Naive thymus-derived CD4-positive, alpha-beta T cell (primary cell): ENCODE measurements around the gene JUND. TPM values are rescaled to one million over a fixed set of nuclear protein-coding genes. Genes with fewer than 3 reads are reported as not detected.

Experiments used
- ATAC-seq: fragments of 150-1000 bp; cut with Tn5 transposase; 2 replicates; pipeline ENCODE4 v1.10.0; 2021; ENCODE audit warnings: mild to moderate bottlenecking, moderate library complexity
- CTCF ChIA-PET: fragments of 350-600 bp; sonication (Branson Sonifier 250); formaldehyde crosslinking; loops from one replicate; lab custom pipeline; 2021; ENCODE audit warnings: antibody characterized with exemption; lab: Charles Lee
- POLR2A ChIA-PET: fragments of 350-600 bp; sonication (Branson Sonifier 250); formaldehyde crosslinking; loops from one replicate; lab custom pipeline; 2021; ENCODE audit warnings: antibody characterized with exemption, inconsistent platforms; lab: Charles Lee
- DNase-seq, 9 donors: peaks; one replicate each; pipeline versions ENCODE4 v3.0.0 to v3.0.0-alpha.2; 2020 to 2022; ENCODE audit warnings: mixed read lengths in 1 of 9
- H3K27ac ChIP-seq: one replicate; pipeline ENCODE4 v1.7.0; 2013; ENCODE audit warnings: mild to moderate bottlenecking, low read depth, low read length, moderate library complexity
- H3K27me3 ChIP-seq, 2 donors: one replicate each; pipeline ENCODE4 v1.7.0; 2013; ENCODE audit warnings: low read length in 2 of 2, mild to moderate bottlenecking in 2 of 2, moderate library complexity in 2 of 2; ENCODE audit not compliant: control insufficient read depth in 2 of 2, insufficient read depth in 2 of 2
- H3K36me3 ChIP-seq, 3 experiments: 1 replicate in 2 of 3; 2 replicates in 1 of 3; pipeline ENCODE4 v1.7.0; 2013; ENCODE audit warnings: low read length in 3 of 3, mild to moderate bottlenecking in 3 of 3, moderate library complexity in 1 of 3; ENCODE audit not compliant: insufficient read depth in 3 of 3, control insufficient read depth in 2 of 3
- H3K4me1 ChIP-seq, 2 donors: one replicate each; pipeline ENCODE4 v1.7.0; 2013; ENCODE audit warnings: low read length in 2 of 2, mild to moderate bottlenecking in 2 of 2, moderate library complexity in 1 of 2; ENCODE audit not compliant: control insufficient read depth in 2 of 2, insufficient read depth in 2 of 2
- H3K4me3 ChIP-seq: 2 replicates; pipeline ENCODE4 v1.7.0; 2013; ENCODE audit warnings: mild to moderate bottlenecking, low read length
- H3K9me3 ChIP-seq, 3 experiments: 1 replicate in 2 of 3; 2 replicates in 1 of 3; pipeline ENCODE4 v1.7.0; 2013; ENCODE audit warnings: low read length in 3 of 3; ENCODE audit not compliant: control insufficient read depth in 2 of 3
- H3K27ac Mint-ChIP-seq, 9 donors: one replicate each; pipeline ENCODE4 v1.8.0; 2020 to 2022; ENCODE audit warnings: mixed read lengths in 9 of 9, mild to moderate bottlenecking in 8 of 9, moderate library complexity in 5 of 9, inconsistent platforms in 2 of 9
- H3K27me3 Mint-ChIP-seq, 5 donors: one replicate each; pipeline ENCODE4 v1.8.0; 2021 to 2022; ENCODE audit warnings: mixed read lengths in 5 of 5, mild to moderate bottlenecking in 1 of 5
- H3K36me3 Mint-ChIP-seq, 5 donors: one replicate each; pipeline ENCODE4 v1.8.0; 2020 to 2022; ENCODE audit warnings: mixed read lengths in 5 of 5, mild to moderate bottlenecking in 3 of 5, inconsistent platforms in 1 of 5
- H3K4me1 Mint-ChIP-seq, 7 donors: one replicate each; pipeline ENCODE4 v1.8.0; 2020 to 2022; ENCODE audit warnings: mixed read lengths in 7 of 7, mild to moderate bottlenecking in 3 of 7, inconsistent platforms in 1 of 7
- H3K4me3 Mint-ChIP-seq, 10 donors: one replicate each; pipeline ENCODE4 v1.8.0; 2020 to 2022; ENCODE audit warnings: mild to moderate bottlenecking in 10 of 10, mixed read lengths in 10 of 10, moderate library complexity in 6 of 10, inconsistent platforms in 2 of 10
- H3K9me3 Mint-ChIP-seq, 11 donors: one replicate each; pipeline ENCODE4 v1.8.0; 2020 to 2022; ENCODE audit warnings: mixed read lengths in 11 of 11, mild to moderate bottlenecking in 4 of 11, inconsistent platforms in 1 of 11, moderate library complexity in 1 of 11
- intact Hi-C, 2 donors: fragments of 100-400 bp; cut with micrococcal nuclease; formaldehyde crosslinking; loops; one replicate each; pipeline ENCODE4 v1.15.1; 2023
- polyA plus RNA-seq, 2 donors: library from polyadenylated mRNA; unstranded; fragments of 300-500 nt; fragmentation: Illumina TruSeq; gene quantifications; one replicate each; pipeline ENCODE4 v1.2.3, GENCODE V29; 2021
- total RNA-seq, 6 experiments: library from RNA in 5 of 6; stranded (reverse) in 5 of 6; gene quantifications; 1 replicate in 5 of 6; 2 replicates in 1 of 6; pipeline ENCODE4 v1.2.3 and lab custom pipeline; 2021 to 2026

The JUND gene
- total and polyA plus RNA-seq, 7 experiments from 2014 or later = 29.0 to 1,360 (median 234) TPM

- Histone ChIP-seq H3K36me3 (no peaks in the 10 kb centered on the region), H3K27me3 (no peaks in the 10 kb centered on the region), H3K4me1 (no peaks in the 10 kb centered on the region), H3K9me3 (no peaks in the 10 kb centered on the region), H3K4me3 (no peak overlapping the region), H3K27ac (no peak overlapping the region)
- Mint-ChIP-seq H3K27ac (no peak overlapping the region), H3K4me3 (no peak overlapping the region), H3K4me1 (peaks cover 0 to 7% (median 5%) of the 10 kb centered on the region in 7 donors), H3K27me3 (peaks cover 22 to 35% (median 34%) of the 10 kb centered on the region in 5 donors), H3K9me3 (no peaks in the 10 kb centered on the region), H3K36me3 (no peaks in the 10 kb centered on the region)
- CTCF ChIA-PET = interaction anchor here (0.8 to 7.4 kb wide), 10 partner anchors 8 to 191 kb away, joined by 3 to 95 read pairs (median 6); partner anchors contain the start of genes MPV17L2 and RAB3A
- intact Hi-C loops = no loop called here
- ATAC-seq (no peak), DNase-seq (no peak)
- POLR2A ChIA-PET = interaction anchor here (1.0 to 1.8 kb wide), 3 partner anchors 16 to 93 kb away, joined by 4 to 5 read pairs (median 5); partner anchors contain the start of gene RAB3A
Observed at GRCh38 chr19:18253130-18253529, 28.3 kb downstream of the JUND start.

GRCh38 chr19:18252370-18252717, 29.1 kb downstream of the JUND start:
- H3K9me3 ChIP-seq = no peaks in the 10 kb centered on the region
- Mint-ChIP-seq H3K27ac (no peak overlapping the region), H3K36me3 (no peaks in the 10 kb centered on the region), H3K4me3 (no peak overlapping the region), H3K27me3 (peaks cover 22 to 36% (median 34%) of the 10 kb centered on the region in 5 donors), H3K4me1 (peaks cover 0 to 7% (median 5%) of the 10 kb centered on the region in 7 donors), H3K9me3 (no peaks in the 10 kb centered on the region)
- no peaks in the 10 kb centered on the region for H3K27me3 ChIP-seq
- ChIA-PET POLR2A (interaction anchor here (1.0 to 1.8 kb wide), 4 partner anchors 17 to 392 kb away, joined by 3 to 6 read pairs (median 4); partner anchors contain the start of genes MPV17L2 and RPL18A), CTCF (interaction anchor here (0.6 to 7.4 kb wide), 22 partner anchors 9 to 747 kb away, joined by 3 to 95 read pairs (median 5); partner anchors contain the start of genes MPV17L2 and RAB3A)
- intact Hi-C loops = loop anchor here (1.0 kb wide), 6 partner anchors 48 to 314 kb away; partner anchors contain the start of gene RAB3A (in 1 of the 2)
- no peak overlapping the region for H3K27ac ChIP-seq
- no peaks in the 10 kb centered on the region for H3K36me3 ChIP-seq
- DNase-seq (no peak), ATAC-seq (no peak)
- H3K4me1 ChIP-seq = no peaks in the 10 kb centered on the region
- H3K4me3 ChIP-seq = no peak overlapping the region

GRCh38 chr19:18251587-18252369, 29.6 kb downstream of the JUND start:
- ATAC-seq (peak; percentile 90), DNase-seq (peak; percentile 65 to 87 (median 77))
- Histone ChIP-seq H3K4me1 (no peaks in the 10 kb centered on the region), H3K9me3 (no peaks in the 10 kb centered on the region), H3K4me3 (no peak overlapping the region), H3K27ac (no peak overlapping the region), H3K27me3 (no peaks in the 10 kb centered on the region), H3K36me3 (no peaks in the 10 kb centered on the region)
- intact Hi-C loops = loop anchor here (1.0 to 2.0 kb wide), 10 partner anchors 43 to 313 kb away; partner anchors contain the start of gene RAB3A (in 1 of the 2)
- ChIA-PET CTCF (interaction anchor here (0.5 to 7.4 kb wide), 25 partner anchors 9 to 747 kb away, joined by 3 to 95 read pairs (median 4); partner anchors contain the start of genes MPV17L2 and RAB3A), POLR2A (interaction anchor here (1.0 to 1.8 kb wide), 4 partner anchors 17 to 392 kb away, joined by 3 to 6 read pairs (median 4); partner anchors contain the start of genes MPV17L2 and RPL18A)
- peaks cover 0 to 7% (median 5%) of the 10 kb centered on the region in 7 donors for H3K4me1 Mint-ChIP-seq
- peak overlapping the region in 2 of 9 donors; percentile 2 to 62 for H3K27ac Mint-ChIP-seq
- H3K27me3 Mint-ChIP-seq = peaks cover 22 to 36% (median 34%) of the 10 kb centered on the region in 5 donors
- H3K9me3 Mint-ChIP-seq = no peaks in the 10 kb centered on the region
- no peak overlapping the region for H3K4me3 Mint-ChIP-seq
- H3K36me3 Mint-ChIP-seq = no peaks in the 10 kb centered on the region

- H3K9me3 Mint-ChIP-seq = no peaks in the 10 kb centered on the region
- DNase-seq (no peak), ATAC-seq (no peak)
- Histone ChIP-seq H3K27me3 (no peaks in the 10 kb centered on the region), H3K27ac (no peak overlapping the region), H3K4me1 (no peaks in the 10 kb centered on the region), H3K9me3 (no peaks in the 10 kb centered on the region), H3K36me3 (no peaks in the 10 kb centered on the region), H3K4me3 (no peak overlapping the region)
- H3K36me3 Mint-ChIP-seq = no peaks in the 10 kb centered on the region
- ChIA-PET CTCF (interaction anchor here (0.6 to 7.4 kb wide), 6 partner anchors 13 to 313 kb away, joined by 3 to 95 read pairs (median 4); partner anchors contain the start of genes MPV17L2 and RAB3A), POLR2A (interaction anchor here (1.0 to 1.6 kb wide), 3 partner anchors 27 to 88 kb away, joined by 4 to 5 read pairs (median 4); no protein-coding TSS in a partner anchor)
- H3K27me3 Mint-ChIP-seq = peaks cover 22 to 30% (median 29%) of the 10 kb centered on the region in 5 donors
- peaks cover 0 to 6% (median 4%) of the 10 kb centered on the region in 7 donors for H3K4me1 Mint-ChIP-seq
- intact Hi-C loops = loop anchor here in 1 of 2 donors (2.0 kb wide), 1 partner anchor 253 kb away; no protein-coding TSS in a partner anchor
- H3K27ac Mint-ChIP-seq = no peak overlapping the region
- no peak overlapping the region for H3K4me3 Mint-ChIP-seq
Observed at GRCh38 chr19:18249834-18250233, 31.6 kb downstream of the JUND start.

- no peaks in the 10 kb centered on the region for H3K27me3 ChIP-seq
- POLR2A ChIA-PET = no interaction called here
- no peaks in the 10 kb centered on the region for H3K9me3 Mint-ChIP-seq
- H3K27ac ChIP-seq = no peak overlapping the region
- H3K9me3 ChIP-seq = no peaks in the 10 kb centered on the region
- no peak for ATAC-seq
- peaks cover 0 to 1% (median 0%) of the 10 kb centered on the region in 7 donors for H3K4me1 Mint-ChIP-seq
- DNase-seq = no peak
- no peaks in the 10 kb centered on the region for H3K36me3 Mint-ChIP-seq
- intact Hi-C loops = no loop called here
- no peaks in the 10 kb centered on the region for H3K36me3 ChIP-seq
- no peak overlapping the region for H3K27ac Mint-ChIP-seq
- H3K4me3 Mint-ChIP-seq = no peak overlapping the region
- peaks cover 0 to 4% (median 0%) of the 10 kb centered on the region in 5 donors for H3K27me3 Mint-ChIP-seq
- no peak overlapping the region for H3K4me3 ChIP-seq
- CTCF ChIA-PET = interaction anchor here (1.2 kb wide), 1 partner anchor 165 kb away, joined by 6 read pairs; no protein-coding TSS in a partner anchor
- no peaks in the 10 kb centered on the region for H3K4me1 ChIP-seq
Observed at GRCh38 chr19:18245297-18245696, 36.1 kb downstream of the JUND start.

GRCh38 chr19:18239303-18239702, 42.1 kb downstream of the JUND start:
- Mint-ChIP-seq H3K36me3 (peaks cover 0 to 3% (median 0%) of the 10 kb centered on the region in 5 donors), H3K4me3 (no peak overlapping the region), H3K4me1 (peaks cover 0 to 2% (median 0%) of the 10 kb centered on the region in 7 donors), H3K27ac (no peak overlapping the region), H3K9me3 (peaks cover 0 to 5% (median 0%) of the 10 kb centered on the region in 11 donors), H3K27me3 (peaks cover 13 to 29% (median 22%) of the 10 kb centered on the region in 5 donors)
- ChIA-PET CTCF (no interaction called here), POLR2A (no interaction called here)
- no peak overlapping the region for H3K27ac ChIP-seq
- H3K9me3 ChIP-seq = no peaks in the 10 kb centered on the region
- no peak for ATAC-seq
- intact Hi-C loops = no loop called here
- peaks cover 0 to 6% of the 10 kb centered on the region in 2 donors for H3K27me3 ChIP-seq
- no peak overlapping the region for H3K4me3 ChIP-seq
- H3K36me3 ChIP-seq = no peaks in the 10 kb centered on the region
- DNase-seq = no peak
- H3K4me1 ChIP-seq = no peaks in the 10 kb centered on the region
